Gastroesophageal sphincter (tissue), 4 donors: ENCODE data around the gene KCNK7. TPM values are rescaled to one million over a fixed set of nuclear protein-coding genes. Genes with fewer than 3 reads are reported as not detected.

Experiments used
- ATAC-seq: fragments of 150-250 bp; one replicate; pipeline ENCODE4 v1.9.1; 2016; ENCODE audit warnings: mild to moderate bottlenecking, moderate library complexity
- H3K27ac ChIP-seq, 4 donors: fragments of 200-600 bp; sonication (generic) in 3 of 4; 1 replicate in 3 of 4; 2 replicates in 1 of 4; pipeline ENCODE4 v1.5.1; 2016 to 2019
- H3K27me3 ChIP-seq: fragments of 200-600 bp; sonication (generic); one replicate; pipeline ENCODE4 v1.5.1; 2019
- H3K36me3 ChIP-seq, 2 donors: fragments of 200-600 bp; sonication (generic); one replicate each; pipeline ENCODE4 v1.5.1; 2019; ENCODE audit warnings: control low read depth in 1 of 2
- H3K4me1 ChIP-seq, 3 donors: fragments of 200-600 bp; sonication (generic); 1 replicate in 2 of 3; 2 replicates in 1 of 3; pipeline ENCODE4 v1.5.1; 2016 to 2019; ENCODE audit warnings: control low read depth in 2 of 3
- H3K4me3 ChIP-seq, 2 donors: fragments of 200-600 bp; sonication (generic); one replicate each; pipeline ENCODE4 v1.5.1; 2019; ENCODE audit warnings: mild to moderate bottlenecking in 1 of 2, moderate library complexity in 1 of 2
- H3K9me3 ChIP-seq, 3 donors: fragments of 200-600 bp; sonication (generic); one replicate each; pipeline ENCODE4 v1.5.1; 2017 to 2019; ENCODE audit warnings: control low read depth in 2 of 3
- EP300 ChIP-seq: sonication (generic); formaldehyde crosslinking; IDR thresholded peaks from one replicate; pipeline ENCODE4 v1.6.1; 2017; ENCODE audit warnings: antibody characterized with exemption, mild to moderate bottlenecking
- POLR2A ChIP-seq, 2 donors: fragments of 450-650 bp; IDR thresholded peaks; one replicate each; pipeline ENCODE4 v1.6.1; 2017; ENCODE audit warnings: antibody characterized with exemption in 2 of 2, mild to moderate bottlenecking in 2 of 2, moderate library complexity in 1 of 2
- POLR2AphosphoS5 ChIP-seq: sonication (generic); formaldehyde crosslinking; IDR thresholded peaks from one replicate; pipeline ENCODE4 v1.6.1; 2017; ENCODE audit warnings: antibody characterized with exemption
- WGBS, 2 donors: methylation state at CpG; one replicate each; pipeline ENCODE4 v1.1.5; 2018; ENCODE audit warnings: low coverage in 1 of 2; 5-methylcytosine and 5-hydroxymethylcytosine counted together
- small RNA-seq, 4 donors: library from RNA; depleted of rRNA; stranded (forward); fragments of <200 nt; gene quantifications; one replicate each; pipeline ENCODE3, GENCODE V24; 2016
- total RNA-seq, 4 donors: library from RNA; depleted of rRNA; stranded (reverse); fragments of >200 nt; gene quantifications; one replicate each; pipeline ENCODE4 v1.1.0, GENCODE V29; 2016
- TF ChIP-seq, protein P1 (sequence below), 4 experiments: fragments of 200-600 bp in 2 of 4; fragments of 450-650 bp in 2 of 4; sonication (generic) in 1 of 4; IDR thresholded peaks; one replicate each; pipeline ENCODE4 v1.5.1; 2017 to 2019; ENCODE audit warnings: antibody characterized with exemption in 4 of 4, mild to moderate bottlenecking in 2 of 4, moderate library complexity in 2 of 4

KCNK7 gene
- total RNA-seq, 4 donors from 2014 or later, result 0.40 to 1.5 (median 0.93) TPM; not detected in 1

DNA sequence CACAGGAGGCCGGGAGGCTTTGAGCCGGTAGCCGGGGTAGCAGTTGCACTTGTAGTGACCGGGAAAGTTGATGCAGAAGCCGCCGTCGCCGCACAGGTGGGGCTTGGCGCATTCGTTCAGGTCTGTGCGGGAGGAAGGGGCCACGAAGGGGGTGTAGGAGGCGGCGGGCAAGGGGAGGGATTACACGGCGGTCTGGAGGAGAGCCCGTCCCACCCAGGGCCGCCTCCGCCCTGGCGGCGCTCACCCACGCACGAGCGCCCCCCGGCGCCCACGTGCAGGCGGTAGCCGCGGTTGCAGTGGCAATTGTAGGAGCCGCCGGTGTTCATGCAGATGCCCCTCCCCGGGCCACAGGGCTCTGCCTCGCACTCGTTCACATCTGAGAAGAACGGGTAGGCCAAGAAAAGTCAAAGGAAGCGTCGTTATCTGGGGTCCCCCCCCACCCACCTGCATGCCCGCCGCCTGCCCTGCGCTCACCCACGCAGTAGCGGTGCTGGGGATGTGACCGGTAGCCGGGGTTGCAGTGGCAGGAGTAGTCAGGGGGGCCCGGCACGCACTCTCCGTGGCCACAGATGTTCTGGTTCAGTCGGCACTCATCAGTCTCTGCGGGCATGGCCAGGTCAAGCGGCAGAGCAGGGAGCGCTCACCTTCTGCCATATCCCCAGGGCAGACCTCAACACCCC is 48.0 kb downstream of the KCNK7 start:
- Histone ChIP-seq H3K4me1 (peaks cover 0 to 30% (median 0%) of the 10 kb centered on the region in 3 donors), H3K27me3 (no peaks in the 10 kb centered on the region), H3K9me3 (no peaks in the 10 kb centered on the region), H3K27ac (peak overlapping the region in 2 of 4 donors; percentile 21 to 72), H3K4me3 (no peak overlapping the region), H3K36me3 (peaks cover 0 to 96% of the 10 kb centered on the region in 2 donors)
- WGBS, 2 donors, result 60% methylated on average over 2 of the region's 52 CpGs; no CpG with 5 or more reads in 1 of the 2 donors
- no peak for ATAC-seq
- no peak for TF ChIP-seq EP300
- TF ChIP-seq, protein P1, sequence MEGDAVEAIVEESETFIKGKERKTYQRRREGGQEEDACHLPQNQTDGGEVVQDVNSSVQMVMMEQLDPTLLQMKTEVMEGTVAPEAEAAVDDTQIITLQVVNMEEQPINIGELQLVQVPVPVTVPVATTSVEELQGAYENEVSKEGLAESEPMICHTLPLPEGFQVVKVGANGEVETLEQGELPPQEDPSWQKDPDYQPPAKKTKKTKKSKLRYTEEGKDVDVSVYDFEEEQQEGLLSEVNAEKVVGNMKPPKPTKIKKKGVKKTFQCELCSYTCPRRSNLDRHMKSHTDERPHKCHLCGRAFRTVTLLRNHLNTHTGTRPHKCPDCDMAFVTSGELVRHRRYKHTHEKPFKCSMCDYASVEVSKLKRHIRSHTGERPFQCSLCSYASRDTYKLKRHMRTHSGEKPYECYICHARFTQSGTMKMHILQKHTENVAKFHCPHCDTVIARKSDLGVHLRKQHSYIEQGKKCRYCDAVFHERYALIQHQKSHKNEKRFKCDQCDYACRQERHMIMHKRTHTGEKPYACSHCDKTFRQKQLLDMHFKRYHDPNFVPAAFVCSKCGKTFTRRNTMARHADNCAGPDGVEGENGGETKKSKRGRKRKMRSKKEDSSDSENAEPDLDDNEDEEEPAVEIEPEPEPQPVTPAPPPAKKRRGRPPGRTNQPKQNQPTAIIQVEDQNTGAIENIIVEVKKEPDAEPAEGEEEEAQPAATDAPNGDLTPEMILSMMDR (IDR thresholded peaks at IDR 0.05), result no peak
- no peak for TF ChIP-seq POLR2AphosphoS5
- no peak for TF ChIP-seq POLR2A (IDR thresholded peaks at IDR 0.05)

DNA sequence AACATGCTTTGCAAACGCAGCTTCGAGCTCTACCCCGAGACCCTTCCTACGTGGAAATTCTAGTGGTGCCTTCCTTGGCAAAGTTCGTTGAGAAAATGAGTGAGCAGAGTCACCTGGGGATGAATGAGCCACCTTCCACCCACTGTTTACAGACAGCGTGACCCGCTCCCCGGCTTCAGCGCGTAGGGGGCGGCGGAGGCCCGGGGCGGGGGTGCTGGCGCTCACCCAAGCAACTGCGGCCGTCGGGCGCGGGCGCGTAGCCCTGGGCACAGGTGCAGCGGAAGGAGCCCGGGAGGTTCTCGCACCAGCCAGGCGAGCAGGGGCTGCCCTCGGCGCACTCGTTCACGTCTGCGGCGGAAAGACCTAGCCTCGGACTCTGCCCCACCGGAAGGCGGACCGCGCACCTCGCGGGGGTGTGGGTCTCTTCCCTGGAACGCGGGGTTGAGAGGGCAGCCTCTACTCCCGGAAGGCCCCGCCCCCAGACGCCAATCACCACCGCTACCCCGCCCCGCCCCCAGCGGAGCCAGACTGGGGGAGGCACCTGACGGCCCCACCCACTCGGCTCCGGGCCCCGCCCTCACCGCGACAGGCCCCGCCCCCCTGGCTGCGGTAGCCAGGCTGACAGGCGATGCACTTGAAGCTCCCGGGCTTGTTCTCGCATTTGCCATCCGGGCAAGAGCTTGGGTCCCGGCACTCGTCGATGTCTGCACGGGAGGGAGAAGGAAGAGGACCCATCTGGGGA is 49.2 kb downstream of the KCNK7 start:
- Histone ChIP-seq H3K9me3 (no peaks in the 10 kb centered on the region), H3K27me3 (no peaks in the 10 kb centered on the region), H3K27ac (peak overlapping the region in 3 of 4 donors; percentile 65 to 72 (median 69)), H3K36me3 (peaks cover 0 to 84% of the 10 kb centered on the region in 2 donors), H3K4me1 (peaks cover 0 to 29% (median 6%) of the 10 kb centered on the region in 3 donors), H3K4me3 (peak overlapping the region in 1 of 2 donors; percentile 30)
- ATAC-seq, result peak; percentile 68
- TF ChIP-seq POLR2A (IDR thresholded peaks at IDR 0.05) (no peak), EP300 (no peak), POLR2AphosphoS5 (no peak)
- TF ChIP-seq, protein P1 (IDR thresholded peaks at IDR 0.05), result no peak
- 41 to 61% methylated on average over 9 to 20 of the region's 64 CpGs for WGBS, 2 donors

DNA sequence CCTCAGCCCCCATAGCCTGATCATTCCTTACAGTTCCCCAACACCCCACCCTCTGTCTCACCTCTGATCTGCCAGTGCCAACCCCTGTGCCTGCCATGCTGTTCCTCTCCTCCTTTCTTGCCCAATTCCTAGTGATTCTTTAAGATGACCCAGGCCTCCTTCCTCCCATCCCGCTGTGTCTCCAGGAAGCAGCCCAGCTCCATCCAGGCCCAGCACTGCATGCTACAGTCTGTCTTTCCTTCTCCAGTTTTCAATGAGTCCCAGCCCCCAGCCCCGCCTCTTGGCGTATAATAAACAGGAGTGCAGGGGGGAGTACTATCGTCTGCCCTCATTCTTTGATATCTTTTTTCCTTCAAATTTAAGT is 49.8 kb downstream of the KCNK7 start:
- peak overlapping the region in 3 of 4 donors; percentile 65 to 72 (median 69) for H3K27ac ChIP-seq
- H3K4me1 ChIP-seq, result peaks cover 0 to 34% (median 11%) of the 10 kb centered on the region in 3 donors
- WGBS, 2 donors, result 40 to 78% methylated on average over 1 to 4 of the region's 4 CpGs
- H3K4me3 ChIP-seq, result no peak overlapping the region
- H3K27me3 ChIP-seq, result no peaks in the 10 kb centered on the region
- peaks cover 0 to 79% of the 10 kb centered on the region in 2 donors for H3K36me3 ChIP-seq
- no peaks in the 10 kb centered on the region for H3K9me3 ChIP-seq
- no peak for ATAC-seq
- TF ChIP-seq EP300 (no peak), POLR2AphosphoS5 (no peak), POLR2A (IDR thresholded peaks at IDR 0.05) (no peak)
- TF ChIP-seq, protein P1 (IDR thresholded peaks at IDR 0.05), result no peak

Small RNA genes within 50 kb of the gene (small RNA-seq; reads per million reads assigned to genes)
- gene AP001362.1 (0 reads per million in 4 donors), gene MIR4690 (0 reads per million in 4 donors)

Other genes starting within 250 kb of the KCNK7 start
- under 1 TPM in 2 of 4 donors, not detected in 2; 0.27 to 0.67 TPM for gene TIGD3, start 241.0 kb downstream of the KCNK7 start, total RNA-seq
- 10 to 100 TPM in 1 of 4 donors, 1 to 10 TPM in 3; 3.7 to 11.5 (median 7.5) TPM for gene SLC25A45, start 213.2 kb downstream of the KCNK7 start, total RNA-seq
- gene FRMD8, start 209.2 kb downstream of the KCNK7 start, total RNA-seq, result 10 to 100 TPM; 19.9 to 31.5 (median 21.3) TPM
- gene NEAT1, start 173.0 kb downstream of the KCNK7 start, total RNA-seq, result 100 to 1,000 TPM in 2 of 4 donors, 10 to 100 TPM in 2; 21.0 to 341 (median 183) TPM
- over 10,000 TPM in 2 of 4 donors, 1,000 to 10,000 TPM in 2; 2,194 to 20,520 (median 8,164) TPM for gene MALAT1, start 96.8 kb downstream of the KCNK7 start, total RNA-seq
- 10 to 100 TPM; 70.6 to 97.6 (median 89.2) TPM for gene SCYL1, start 70.7 kb downstream of the KCNK7 start, total RNA-seq
- 100 to 1,000 TPM in 3 of 4 donors, 10 to 100 TPM in 1; 90.6 to 173 (median 139) TPM for gene LTBP3, start 37.4 kb downstream of the KCNK7 start, total RNA-seq
- 10 to 100 TPM; 38.4 to 73.5 (median 43.5) TPM for gene ZNRD2, start 25.3 kb downstream of the KCNK7 start, total RNA-seq
- gene FAM89B, start 23.3 kb downstream of the KCNK7 start, total RNA-seq, result 10 to 100 TPM; 36.6 to 68.3 (median 55.0) TPM
- gene EHBP1L1, start 19.7 kb downstream of the KCNK7 start, total RNA-seq, result 100 to 1,000 TPM; 172 to 329 (median 202) TPM
- 10 to 100 TPM; 20.5 to 35.3 (median 28.0) TPM for gene MAP3K11, start 18.4 kb upstream of the KCNK7 start, total RNA-seq
- gene PCNX3, start 20.0 kb upstream of the KCNK7 start, total RNA-seq, result 10 to 100 TPM; 15.9 to 40.1 (median 19.3) TPM
- 10 to 100 TPM; 32.9 to 45.0 (median 38.3) TPM for gene SIPA1, start 42.3 kb upstream of the KCNK7 start, total RNA-seq
- 10 to 100 TPM; 47.3 to 78.8 (median 63.9) TPM for gene RELA, start 67.1 kb upstream of the KCNK7 start, total RNA-seq
- 10 to 100 TPM; 49.7 to 84.9 (median 81.6) TPM for gene KAT5, start 116.5 kb upstream of the KCNK7 start, total RNA-seq
- 100 to 1,000 TPM in 2 of 4 donors, 10 to 100 TPM in 2; 69.0 to 196 (median 96.3) TPM for gene RNASEH2C, start 125.0 kb upstream of the KCNK7 start, total RNA-seq
- gene AP5B1, start 185.2 kb upstream of the KCNK7 start, total RNA-seq, result 10 to 100 TPM; 11.2 to 23.4 (median 15.7) TPM
- under 1 TPM in 1 of 4 donors, not detected in 3; 0.62 TPM for gene OVOL1, start 191.3 kb upstream of the KCNK7 start, total RNA-seq
- under 1 TPM in 1 of 4 donors, not detected in 3; 0.13 TPM for gene SNX32, start 238.2 kb upstream of the KCNK7 start, total RNA-seq